Measurements from ENCODE around the gene MCCD1.
"Not testable (repeated sequence)": the region's sequence is repeated elsewhere in the genome, so short reads cannot be mapped to it uniquely, and the experiment has no call there.

GRCh38 chr6:31487674-31488073 lies 41.1 kb upstream of the MCCD1 start:
- TF ChIP-seq CTCF (IDR thresholded peaks at IDR 0.05); RORB (CRISPR knock-in tag; IDR thresholded peaks at IDR 0.05); ZNF232 (CRISPR knock-in tag; IDR thresholded peaks at IDR 0.05); IRF2 (CRISPR knock-in tag; IDR thresholded peaks at IDR 0.05; ENCODE audit: borderline replicate concordance, low read depth); NFYB (CRISPR knock-in tag; conservative IDR thresholded peaks at IDR 0.05; ENCODE audit: low read depth); E2F4 (CRISPR knock-in tag; IDR thresholded peaks at IDR 0.05; ENCODE audit: borderline replicate concordance, low read depth); ZNF263 (CRISPR knock-in tag; IDR thresholded peaks at IDR 0.05; ENCODE audit: low read depth); CREM (CRISPR knock-in tag; IDR thresholded peaks at IDR 0.05); NR3C1 (CRISPR knock-in tag; conservative IDR thresholded peaks at IDR 0.05; ENCODE audit: low read depth): not testable (repeated sequence)
- TF ChIP-seq, protein P1, sequence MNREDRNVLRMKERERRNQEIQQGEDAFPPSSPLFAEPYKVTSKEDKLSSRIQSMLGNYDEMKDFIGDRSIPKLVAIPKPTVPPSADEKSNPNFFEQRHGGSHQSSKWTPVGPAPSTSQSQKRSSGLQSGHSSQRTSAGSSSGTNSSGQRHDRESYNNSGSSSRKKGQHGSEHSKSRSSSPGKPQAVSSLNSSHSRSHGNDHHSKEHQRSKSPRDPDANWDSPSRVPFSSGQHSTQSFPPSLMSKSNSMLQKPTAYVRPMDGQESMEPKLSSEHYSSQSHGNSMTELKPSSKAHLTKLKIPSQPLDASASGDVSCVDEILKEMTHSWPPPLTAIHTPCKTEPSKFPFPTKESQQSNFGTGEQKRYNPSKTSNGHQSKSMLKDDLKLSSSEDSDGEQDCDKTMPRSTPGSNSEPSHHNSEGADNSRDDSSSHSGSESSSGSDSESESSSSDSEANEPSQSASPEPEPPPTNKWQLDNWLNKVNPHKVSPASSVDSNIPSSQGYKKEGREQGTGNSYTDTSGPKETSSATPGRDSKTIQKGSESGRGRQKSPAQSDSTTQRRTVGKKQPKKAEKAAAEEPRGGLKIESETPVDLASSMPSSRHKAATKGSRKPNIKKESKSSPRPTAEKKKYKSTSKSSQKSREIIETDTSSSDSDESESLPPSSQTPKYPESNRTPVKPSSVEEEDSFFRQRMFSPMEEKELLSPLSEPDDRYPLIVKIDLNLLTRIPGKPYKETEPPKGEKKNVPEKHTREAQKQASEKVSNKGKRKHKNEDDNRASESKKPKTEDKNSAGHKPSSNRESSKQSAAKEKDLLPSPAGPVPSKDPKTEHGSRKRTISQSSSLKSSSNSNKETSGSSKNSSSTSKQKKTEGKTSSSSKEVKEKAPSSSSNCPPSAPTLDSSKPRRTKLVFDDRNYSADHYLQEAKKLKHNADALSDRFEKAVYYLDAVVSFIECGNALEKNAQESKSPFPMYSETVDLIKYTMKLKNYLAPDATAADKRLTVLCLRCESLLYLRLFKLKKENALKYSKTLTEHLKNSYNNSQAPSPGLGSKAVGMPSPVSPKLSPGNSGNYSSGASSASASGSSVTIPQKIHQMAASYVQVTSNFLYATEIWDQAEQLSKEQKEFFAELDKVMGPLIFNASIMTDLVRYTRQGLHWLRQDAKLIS (CRISPR knock-in tag; IDR thresholded peaks at IDR 0.05; ENCODE audit: borderline replicate concordance): not testable (repeated sequence)
- TF ChIP-seq, protein P2, sequence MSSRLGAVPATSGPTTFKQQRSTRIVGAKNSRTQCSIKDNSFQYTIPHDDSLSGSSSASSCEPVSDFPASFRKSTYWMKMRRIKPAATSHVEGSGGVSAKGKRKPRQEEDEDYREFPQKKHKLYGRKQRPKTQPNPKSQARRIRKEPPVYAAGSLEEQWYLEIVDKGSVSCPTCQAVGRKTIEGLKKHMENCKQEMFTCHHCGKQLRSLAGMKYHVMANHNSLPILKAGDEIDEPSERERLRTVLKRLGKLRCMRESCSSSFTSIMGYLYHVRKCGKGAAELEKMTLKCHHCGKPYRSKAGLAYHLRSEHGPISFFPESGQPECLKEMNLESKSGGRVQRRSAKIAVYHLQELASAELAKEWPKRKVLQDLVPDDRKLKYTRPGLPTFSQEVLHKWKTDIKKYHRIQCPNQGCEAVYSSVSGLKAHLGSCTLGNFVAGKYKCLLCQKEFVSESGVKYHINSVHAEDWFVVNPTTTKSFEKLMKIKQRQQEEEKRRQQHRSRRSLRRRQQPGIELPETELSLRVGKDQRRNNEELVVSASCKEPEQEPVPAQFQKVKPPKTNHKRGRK (CRISPR knock-in tag; IDR thresholded peaks at IDR 0.05; ENCODE audit: borderline replicate concordance): not testable (repeated sequence)
